GM19099 (cell line): Measurements from ENCODE around the gene NRXN2.

Source experiments
- POLR2A ChIP-seq: IDR thresholded peaks from 3 replicates; pipeline ENCODE4 v1.6.1; 2011; ENCODE audit warnings: low read depth; ENCODE audit not compliant: insufficient read length; ENCODE audit errors: extremely low read depth

Gene NRXN2

GRCh38 chr11:64752175-64752970 lies 29.4 kb upstream of the NRXN2 start:
- TF ChIP-seq POLR2A: no peak

DNA sequence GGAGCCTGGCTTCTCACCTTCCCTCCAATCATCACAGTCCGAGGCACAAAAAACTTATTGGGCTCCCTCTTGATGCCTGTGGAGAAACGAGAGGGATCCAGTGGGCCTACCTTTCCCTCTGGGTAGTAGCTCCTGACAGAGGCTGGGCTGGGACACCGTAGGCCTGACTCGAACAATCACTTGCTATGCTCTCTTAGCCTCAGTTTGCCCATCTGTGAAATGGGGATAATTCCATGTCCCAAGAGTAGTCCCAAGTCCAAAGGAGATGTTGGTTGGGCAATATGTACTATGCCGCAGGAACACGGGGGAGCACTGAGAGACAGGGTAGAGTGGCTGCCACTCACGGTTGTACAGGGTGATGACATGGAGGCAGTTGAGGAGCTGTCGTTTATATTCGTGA lies 28.6 kb upstream of the NRXN2 start:
- no peak for TF ChIP-seq POLR2A

GRCh38 chr11:64751136-64751535 lies 28.1 kb upstream of the NRXN2 start:
- no peak for TF ChIP-seq POLR2A

DNA sequence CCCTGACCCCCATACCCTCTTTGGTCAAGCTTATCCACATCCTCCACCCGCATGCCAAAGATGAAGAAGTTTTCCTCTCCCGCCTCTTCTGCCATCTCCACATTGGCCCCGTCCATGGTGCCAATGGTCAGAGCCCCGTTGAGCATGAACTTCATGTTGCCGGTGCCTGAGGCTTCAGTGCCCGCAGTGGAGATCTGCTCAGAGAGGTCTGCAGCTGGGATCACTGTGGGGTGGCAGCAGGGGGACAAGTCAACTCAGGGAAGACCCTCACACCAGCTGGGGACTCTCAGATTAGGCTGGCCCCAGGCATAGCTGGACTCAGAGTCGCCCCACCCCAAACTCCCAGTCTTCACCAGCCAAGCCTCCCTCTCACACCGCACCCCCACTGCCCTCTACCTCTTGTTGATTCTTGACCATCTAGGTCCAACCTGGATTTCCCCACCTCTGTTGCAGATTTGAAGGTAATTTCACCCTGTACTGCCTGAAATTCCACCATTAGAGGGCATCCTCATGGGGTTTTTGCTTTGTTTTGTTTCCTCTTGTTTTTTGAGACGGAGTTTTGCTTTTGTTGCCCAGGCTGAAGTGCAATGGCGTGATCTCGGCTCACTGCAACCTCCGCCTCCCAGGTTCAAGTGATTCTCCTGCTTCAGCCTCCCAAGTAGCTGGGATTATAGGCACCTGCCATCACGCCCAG lies 27.5 kb upstream of the NRXN2 start:
- TF ChIP-seq POLR2A: no peak

DNA sequence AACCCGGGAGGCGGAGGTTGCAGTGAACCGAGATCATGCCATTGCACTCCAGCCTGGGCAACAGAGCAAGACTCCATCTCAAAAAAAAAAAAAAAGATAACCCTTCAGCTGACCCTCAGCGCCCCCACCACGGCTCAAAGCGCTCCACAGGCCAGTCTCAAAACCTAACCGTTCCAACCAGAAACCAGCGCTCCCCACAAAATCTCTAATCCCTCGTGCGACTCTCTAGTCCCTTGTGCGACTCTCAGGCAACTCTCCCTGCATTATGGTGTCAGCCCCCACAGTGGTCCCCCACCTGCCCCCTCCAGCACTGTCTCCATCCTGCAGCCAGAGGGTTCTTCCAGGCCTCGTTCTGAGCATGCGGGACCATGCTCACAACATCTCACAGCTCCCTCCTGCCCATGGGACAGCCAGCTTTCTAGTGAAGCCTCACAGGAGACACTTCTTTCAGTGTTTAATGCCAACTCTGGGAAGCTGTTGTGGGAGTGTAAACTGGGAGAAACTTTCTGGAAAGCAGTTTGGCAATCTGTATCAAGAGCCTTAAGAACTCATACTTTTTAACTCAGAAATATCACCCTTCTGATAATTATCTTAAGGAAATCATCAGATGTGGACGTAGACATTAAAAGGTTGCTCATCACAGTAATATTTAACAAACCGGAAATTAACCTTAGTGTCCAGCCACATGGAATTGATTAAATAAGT lies 25.1 kb upstream of the NRXN2 start:
- no peak for TF ChIP-seq POLR2A

DNA sequence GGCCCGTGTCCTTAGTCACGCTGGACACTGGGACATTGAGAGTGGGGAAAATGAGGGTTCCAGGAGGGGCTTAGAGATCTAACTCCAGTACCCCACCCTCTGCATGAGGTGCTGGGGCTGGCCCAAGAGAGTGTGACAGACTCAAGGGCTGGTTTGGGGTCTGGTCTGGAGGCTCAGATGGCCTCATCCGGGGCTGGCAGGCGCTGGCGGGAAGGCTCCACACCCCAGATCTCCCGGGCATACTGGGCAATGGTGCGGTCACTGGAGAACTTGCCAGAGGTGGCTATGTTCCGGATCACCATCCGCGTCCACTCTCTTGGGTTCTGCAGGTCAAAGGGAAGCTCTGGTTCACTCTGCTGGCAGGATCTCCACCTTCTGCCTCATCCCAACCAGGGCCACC lies 23.5 kb upstream of the NRXN2 start:
- TF ChIP-seq POLR2A: no peak

DNA sequence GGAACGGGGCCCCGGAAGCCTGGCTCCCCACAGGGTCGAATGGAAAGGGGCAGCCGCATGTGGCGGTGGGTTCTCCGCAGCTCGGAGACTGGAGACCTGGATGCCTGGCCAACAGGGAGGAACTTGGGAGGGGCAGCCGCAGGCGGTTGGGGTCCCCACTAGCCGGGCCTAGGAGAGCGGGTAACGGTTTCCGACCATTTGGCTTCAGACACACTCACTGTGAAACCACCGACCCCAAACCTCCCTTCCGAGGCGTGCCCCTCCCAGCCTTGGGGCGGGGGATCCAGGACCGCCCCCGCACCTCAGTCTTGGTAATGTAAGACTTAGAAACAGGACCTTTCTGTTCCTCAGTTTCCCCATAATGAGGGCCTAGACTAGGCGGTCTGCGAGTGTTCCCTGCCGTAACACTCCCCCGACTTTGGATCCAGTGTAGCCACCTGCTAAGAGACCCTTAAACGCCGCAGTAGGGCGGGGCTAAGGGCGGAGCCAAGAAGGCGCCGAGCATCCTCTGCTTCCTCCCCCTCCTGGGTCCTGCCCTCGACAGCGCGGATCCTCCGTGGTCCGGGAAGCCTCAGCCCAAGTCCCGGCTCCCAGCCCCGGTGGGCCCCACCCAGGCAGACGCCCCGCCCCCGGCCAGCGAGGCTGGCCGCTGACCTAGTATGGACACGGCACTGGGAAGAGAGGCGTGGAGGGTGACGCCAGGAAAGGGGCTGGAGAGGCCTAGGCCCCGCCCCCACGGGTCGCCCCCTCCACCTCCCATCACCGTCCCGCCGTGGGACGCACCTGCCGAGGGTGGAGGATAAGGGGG lies 22.7 kb upstream of the NRXN2 start:
- peak; percentile 52 for TF ChIP-seq POLR2A

DNA sequence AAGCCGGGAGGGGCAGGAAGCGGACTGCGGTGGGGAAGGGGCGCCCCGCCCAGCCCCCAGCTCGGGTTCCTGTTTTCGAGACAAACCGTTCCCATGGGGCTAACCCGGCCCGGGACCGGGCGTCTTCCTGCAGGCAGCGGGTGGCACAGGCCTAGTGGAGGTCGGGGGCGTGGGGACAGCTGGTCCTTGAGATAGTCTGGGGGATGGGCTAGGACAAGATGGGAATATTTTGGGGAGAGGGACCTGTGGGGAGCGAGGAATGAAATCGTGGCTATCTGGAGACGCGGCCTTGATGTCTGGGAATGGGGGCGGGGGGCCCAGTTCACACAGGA lies 22.2 kb upstream of the NRXN2 start:
- peak; percentile 49 for TF ChIP-seq POLR2A

GRCh38 chr11:64744544-64745188 lies 21.7 kb upstream of the NRXN2 start:
- TF ChIP-seq POLR2A: no peak

- TF ChIP-seq POLR2A: peak; percentile 26
Measured at GRCh38 chr11:64743591-64744543, 20.9 kb upstream of the NRXN2 start, which contains the start of gene RASGRP2. RASGRP2 (minus strand) TSS chr11:64744142; CDS start chr11:64742866, 1,276 bp downstream.

GRCh38 chr11:64742889-64743590 lies 20.0 kb upstream of the NRXN2 start:
- TF ChIP-seq POLR2A: no peak

- TF ChIP-seq POLR2A: no peak
Measured at GRCh38 chr11:64742087-64742888, 19.3 kb upstream of the NRXN2 start.
